NK-92 treated with Interleukin-12 subunit alpha and Interleukin-12 subunit beta, amount 100 ng/mL, for 24 hours (cell line): Measurements from ENCODE around the gene PHF19.

ENCODE experiments used
- DNase-seq: peaks from one replicate; lab custom pipeline; 2025; lab: John Stamatoyannopoulos, UW

PHF19 gene

DNA sequence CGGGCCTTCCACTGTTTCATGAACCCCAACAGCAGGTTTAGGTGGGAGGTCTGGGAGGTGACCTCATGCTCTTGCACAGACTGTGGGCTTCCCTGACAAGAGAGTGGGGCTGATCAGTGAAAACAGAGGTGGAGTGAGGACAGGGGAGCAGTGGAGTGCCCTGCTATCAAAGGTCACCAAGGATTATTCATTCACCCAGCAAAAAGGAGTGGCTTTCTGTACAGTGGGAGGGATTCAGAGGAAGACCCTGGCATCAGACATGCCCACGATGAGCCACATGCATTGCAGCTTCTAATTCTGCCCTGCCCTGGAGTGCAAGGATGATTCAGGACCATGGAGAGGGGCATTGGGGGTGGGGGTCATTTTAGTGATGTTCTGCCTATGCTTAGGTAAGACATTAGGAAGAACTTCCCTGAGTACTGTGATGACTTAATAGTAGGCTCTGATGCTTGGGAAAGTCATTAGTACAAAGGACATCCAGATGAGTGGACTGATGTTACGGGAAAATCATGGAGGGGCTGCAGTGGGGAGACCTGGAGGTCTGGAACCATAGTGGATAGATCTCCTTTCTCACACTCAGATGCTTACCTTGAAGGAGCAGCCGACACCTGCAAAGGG lies 36.8 kb upstream of the PHF19 start:
- no peak for DNase-seq

DNA sequence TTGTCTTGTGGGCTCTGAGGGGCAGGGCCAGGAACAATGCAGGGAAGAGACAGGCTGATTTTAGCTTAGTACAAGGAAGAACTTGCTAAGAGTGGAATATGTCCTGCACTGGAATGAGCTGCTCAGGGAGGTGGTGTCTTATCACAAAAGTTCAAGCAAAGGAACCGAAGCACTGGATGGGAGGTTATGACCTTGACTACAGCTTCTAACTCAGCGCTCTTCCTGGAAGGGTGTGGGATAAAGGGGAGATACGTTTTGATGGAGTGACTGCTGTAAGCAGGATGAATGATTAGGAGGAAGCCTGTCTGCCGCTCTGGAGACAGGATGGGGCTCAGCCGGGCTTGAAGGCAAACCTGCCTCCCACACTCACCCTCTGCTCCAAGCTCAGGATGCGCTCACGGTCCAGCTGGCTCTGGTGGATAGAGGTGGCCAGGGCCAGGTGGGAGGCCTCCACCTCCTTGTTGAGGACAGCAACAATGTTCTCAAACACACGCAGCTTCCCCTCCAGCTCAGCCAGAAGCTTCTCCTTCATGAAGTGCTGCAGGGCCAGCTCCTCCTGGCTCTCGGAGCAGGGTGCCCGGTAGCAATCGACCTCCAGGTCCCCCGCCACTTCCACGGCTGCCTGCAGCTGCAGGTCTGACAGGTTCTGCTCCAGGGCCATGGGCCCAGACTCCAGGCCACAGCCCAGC lies 36.1 kb upstream of the PHF19 start:
- DNase-seq: no peak

DNA sequence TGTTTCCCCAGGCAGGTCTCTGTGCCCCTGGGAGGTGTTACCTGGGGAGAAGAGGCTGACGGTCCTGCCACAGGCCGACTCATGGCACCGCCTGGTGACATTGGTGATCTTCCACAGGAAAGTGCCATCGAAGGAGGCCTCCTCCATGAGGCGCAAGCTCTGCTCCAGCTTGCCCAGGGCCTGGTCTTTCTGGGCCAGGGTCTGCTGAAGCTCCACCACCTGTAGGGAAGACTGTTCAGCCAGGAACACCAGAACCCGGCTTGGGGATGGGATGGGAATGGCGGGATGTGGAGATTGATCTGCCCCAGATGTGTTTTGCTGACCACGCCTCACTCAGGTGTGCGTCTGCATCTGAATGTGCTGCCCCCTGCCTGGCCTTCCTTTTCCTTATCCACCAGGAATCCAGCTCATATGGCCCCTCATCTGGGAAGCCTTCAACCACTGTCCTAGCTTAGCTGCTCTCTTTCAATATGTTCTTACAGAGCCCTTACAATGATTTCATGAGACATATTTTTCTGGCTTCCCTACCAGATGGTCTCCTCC lies 34.4 kb upstream of the PHF19 start:
- DNase-seq: no peak

DNA sequence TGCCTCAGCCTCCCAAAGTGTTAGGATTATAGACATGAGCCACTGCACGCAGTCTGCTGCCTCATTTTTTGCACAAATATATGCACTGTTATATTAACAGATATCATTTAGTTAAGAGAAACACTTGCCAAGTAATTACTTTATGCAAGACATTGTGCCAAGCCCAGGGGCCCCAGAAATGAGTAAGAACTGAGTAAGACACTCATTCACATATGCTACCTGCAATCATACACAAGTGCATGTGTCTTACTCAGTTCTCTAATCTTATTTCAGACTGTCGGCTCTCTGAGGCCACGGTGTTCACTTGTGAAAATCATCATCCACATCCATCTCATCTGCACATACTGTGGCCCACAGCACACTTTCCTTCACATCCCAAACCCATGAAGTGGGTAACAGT lies 33.7 kb upstream of the PHF19 start:
- DNase-seq: no peak

DNA sequence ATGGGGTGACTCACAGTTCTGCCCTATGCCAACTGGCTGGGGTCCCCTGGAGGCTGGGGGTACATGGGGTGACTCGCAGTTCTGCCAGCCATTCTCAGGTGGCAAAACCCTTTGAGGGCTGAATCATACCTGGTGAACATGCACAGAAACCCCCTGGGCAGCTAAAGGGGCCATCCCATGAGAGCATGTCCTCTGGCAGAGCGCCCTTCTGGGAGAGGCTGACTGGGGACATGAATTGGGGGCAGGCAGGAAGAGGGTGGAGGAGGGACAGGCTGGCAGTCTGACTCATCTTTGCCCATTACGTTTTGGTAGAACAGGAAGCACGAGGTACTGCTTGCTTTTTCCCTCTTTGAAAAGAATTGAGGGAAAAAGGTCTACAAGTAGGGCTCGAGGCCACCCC lies 32.9 kb upstream of the PHF19 start:
- no peak for DNase-seq

DNA sequence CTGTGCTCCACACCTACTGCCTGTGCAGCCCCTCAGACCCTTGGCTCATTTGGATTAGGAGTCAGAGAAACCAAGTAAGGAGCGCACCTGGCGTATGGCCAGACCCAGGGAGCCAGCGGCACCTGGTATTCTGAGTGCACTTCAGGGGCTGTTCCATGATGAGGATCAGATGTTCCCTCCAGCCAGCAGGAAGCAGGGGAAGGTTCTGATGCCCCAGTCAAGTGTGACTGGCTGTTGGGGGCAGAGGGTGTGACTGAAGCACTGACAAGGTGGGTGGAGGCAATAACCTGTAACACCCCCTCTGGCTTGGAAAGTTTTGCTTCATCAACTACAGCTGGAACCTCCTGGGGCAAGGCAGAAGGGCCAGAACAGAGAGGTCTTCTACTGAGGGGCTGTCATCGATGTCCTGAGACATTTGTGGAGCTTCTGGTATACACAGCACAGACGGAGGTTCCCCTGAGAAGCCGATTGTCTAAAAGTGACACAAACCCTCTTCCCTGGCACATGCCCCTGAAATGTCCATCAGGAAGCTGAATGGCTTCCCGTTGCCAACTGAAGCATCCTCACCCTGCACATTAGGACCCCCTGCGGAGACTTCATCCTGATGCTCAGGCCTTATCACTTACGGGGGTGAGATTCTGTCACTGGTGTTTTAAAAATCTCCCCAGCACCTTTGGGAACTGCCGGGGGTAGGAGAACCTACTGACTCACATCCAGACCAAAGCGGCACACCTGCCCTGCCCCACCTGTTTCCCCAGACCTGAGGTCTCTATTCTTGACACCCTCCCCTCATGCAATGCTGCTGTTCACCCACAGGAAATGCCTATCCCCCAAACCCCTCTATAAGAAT lies 28.6 kb upstream of the PHF19 start:
- DNase-seq: no peak

DNA sequence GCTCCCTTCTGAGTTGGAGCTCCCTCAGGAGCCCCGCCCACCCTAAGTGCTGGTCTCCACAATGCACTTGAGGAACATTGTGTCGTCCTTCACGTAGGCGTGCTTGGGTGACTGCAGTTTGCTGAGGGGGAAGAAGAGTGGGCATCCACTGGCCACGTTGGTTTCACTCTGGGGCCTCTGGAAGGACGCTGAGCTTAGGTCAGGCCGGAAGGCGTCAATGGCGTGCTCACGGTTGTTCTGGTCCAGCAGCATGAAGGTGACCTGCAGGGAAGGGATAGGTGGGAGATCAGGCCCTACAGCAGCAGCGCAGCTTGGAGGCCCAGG lies 28.0 kb upstream of the PHF19 start:
- no peak for DNase-seq

DNA sequence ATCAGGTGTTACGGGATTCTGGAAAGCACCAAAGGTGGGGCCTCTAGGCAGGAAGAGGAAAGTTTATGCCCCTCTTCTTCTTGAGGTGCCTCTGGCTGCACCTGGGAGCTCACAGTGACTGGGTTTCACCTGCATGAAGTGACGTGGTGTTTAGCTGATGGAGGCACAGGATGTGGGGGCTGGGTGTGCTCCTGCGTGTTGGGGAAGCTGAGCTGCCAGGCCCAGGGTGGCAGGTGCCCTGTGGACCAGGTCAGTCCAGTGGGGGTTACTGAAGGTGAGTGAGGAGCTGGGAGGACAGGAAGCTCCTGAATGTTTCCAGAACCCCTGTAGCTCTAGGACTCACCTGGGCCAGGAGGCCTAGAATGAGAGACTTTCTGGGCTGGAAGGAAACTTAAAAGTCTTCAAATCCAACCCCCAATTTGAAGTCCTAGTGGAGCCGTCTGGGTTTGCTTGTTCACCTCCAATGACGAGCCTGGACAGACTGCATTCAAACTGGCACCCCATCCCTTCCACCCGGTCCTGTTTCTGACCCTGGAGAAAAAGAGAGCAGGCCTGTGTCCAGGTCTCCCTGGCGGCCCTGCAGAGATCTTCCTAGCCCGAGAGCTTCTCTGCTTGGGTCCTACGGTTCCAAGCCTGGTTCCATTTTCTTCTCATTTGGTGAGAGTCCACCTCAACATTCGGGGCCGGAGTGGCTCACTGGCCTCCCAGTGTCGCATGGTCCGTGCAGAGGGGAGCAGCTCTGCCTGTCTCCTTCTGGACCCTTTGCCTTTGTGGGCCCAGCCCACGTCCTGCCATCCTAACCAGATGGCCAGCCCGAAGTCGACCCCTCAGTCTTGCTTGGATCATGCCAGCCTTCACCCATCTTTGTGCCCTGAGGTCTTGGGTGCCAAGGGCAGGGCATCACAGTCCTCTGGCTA lies 27.3 kb upstream of the PHF19 start:
- DNase-seq: no peak

DNA sequence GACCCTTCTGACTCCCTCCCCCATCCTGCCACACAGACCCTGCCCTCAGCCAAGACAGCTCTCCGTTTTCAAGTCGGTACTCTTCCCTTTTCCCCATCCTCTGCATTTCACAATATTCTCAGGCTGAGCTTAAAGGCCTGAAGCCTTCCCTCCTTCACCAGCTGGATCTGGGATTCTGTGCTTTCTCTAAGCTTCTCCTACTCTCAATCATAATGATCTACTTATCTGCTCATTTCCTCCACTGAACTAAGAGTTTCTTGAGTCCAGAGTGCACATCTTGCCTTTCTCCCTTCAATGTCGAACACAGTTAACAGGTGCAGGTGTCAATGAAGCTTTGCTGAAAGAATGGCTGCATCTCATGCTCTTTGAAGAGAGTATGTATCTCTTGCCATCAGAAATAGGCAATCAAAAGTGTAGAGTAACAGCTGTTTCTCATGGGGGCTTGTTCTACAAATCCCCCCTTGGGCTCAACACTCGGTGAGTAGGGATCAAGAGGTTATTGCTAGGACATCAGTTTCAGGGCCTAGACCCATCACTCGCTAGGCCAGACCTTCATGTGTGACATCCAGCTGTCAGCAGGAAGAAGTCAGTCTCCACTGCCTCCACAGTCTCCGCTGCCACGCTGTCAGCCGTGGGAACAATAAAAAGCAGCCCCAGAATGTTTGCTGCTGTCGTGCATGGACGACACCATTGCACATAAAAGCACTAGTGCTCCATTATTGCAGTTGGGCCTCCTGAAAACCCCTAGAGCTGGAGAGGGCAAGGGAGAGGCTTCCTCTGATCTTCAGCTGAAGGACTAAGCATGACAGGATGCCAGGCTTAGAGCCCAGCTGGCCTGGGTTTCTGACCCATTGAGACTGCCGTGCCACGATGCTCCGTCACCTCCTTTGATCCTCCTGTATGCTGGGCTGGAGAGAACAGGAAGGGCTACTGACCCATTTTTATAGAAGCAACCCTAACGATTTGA lies 25.9 kb upstream of the PHF19 start:
- no peak for DNase-seq

DNA sequence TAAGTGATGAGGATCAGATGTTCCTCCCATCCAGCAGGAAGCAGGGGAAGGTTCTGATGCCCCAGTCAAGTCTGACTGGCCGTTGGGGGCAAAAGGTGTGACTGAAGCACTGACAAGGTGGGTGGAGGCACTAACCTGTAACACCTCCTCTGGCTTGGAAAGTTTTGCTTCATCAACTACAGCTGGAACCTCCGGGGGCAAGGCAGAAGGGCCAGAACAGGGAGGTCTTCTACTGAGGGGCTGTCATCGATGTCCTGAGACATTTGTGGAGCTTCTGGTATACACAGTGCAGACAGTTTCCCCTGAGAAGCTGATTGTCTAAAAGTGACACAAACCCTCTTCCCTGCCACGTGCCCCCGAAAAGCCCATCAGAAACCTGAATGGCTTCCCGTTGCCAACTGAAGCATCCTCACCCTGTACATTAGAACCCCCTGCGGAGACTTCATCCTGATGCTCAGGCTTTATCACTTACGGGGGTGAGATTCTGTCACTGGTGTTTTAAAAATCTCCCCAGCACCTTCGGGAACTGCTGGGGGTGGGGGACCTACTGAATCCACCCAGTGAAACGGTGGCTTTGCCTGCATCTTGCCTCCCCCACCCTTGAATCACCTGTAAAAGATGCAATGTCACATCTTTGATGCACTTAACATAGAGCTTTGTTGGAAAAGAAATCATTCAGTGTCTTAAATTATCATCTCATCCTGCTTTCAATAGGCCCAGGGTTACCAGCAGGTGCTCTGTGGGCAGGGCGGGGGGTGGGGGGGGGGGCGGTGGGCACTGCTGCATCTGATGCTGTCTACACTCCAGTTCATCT lies 25.0 kb upstream of the PHF19 start:
- DNase-seq: no peak

DNA sequence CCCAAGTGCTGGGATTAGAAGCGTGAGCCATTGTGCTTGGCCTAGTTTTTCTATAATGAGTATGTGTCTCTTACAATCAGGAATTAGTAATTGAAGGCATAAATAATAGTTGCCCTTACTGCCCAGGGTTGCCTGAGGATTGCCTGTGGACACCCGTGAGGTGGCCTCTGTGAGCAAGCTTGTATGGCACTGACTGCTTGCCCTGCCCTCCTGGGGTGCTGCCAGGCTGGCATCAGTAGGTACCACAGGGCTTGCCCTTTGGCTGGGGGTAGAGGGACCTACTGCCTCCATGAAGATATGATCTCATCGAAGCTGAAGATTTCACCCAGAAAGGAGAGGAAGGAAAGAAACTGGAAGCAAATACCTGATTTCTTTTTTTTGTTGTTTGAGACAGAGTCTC lies 23.8 kb upstream of the PHF19 start:
- DNase-seq: no peak

DNA sequence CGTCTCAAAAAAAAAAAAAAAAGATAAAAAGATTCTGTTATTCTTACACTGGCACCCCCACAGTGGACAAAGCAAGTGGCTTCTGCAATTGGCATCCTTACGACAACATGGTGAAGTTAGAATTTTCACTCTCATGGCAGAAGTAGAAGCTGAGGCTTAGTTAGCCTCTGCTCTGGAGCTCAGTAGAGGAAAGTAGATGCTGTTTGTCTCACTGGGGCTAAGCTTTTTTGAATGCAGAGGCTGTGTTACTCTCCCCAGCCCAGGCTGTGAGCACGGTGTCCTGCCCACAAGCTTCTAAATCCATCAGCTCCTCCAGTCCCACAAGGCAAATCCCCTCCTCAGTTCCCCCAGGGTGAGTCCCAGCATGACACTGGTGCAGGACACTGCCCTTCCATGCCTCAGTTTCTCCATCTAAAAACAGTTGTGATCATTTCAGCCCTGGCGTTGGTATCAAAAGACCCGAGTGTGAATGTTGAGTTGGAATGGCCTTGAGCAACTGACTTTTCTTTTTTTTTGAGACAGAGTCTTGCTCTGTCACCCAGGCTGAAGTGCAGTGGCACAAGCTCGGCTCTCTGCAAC lies 22.6 kb upstream of the PHF19 start:
- DNase-seq: no peak

DNA sequence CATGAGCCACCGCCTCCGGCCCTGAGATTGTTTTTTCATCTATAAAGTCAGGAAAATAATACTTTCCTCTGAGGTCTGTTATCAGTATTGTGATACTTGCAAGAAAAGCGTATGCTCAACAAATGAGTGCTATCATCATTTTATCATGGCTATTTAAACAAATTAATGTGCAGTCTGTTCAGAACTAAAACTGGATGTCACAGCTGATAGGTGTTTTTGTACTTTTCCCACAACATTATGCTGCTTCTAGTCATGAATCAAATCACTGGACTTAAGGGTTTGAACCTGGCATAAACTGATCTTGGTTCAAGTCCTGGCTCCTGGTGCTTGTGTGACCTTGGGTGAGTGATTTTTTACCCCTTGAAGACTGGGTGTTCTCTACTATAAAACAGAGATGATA lies 21.4 kb upstream of the PHF19 start:
- DNase-seq: no peak

DNA sequence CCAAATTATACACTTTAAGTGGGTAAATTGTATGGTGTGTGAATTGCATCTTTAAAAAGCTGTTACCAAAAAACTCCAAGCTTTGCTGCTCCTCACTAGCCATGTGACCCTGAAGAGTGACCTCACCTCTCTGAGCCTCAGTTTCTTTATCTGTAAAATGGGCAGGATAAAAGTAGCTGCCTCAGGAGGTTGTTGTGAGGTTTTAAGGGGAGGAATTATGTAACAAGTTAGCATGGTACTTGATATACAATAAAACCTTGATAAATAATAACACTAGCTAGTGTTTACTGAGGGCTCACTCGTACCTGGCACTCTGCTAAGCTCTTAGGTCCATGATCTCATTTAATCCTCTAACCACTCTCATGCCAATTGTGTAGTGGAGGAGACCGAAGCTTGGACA lies 19.0 kb upstream of the PHF19 start:
- no peak for DNase-seq

DNA sequence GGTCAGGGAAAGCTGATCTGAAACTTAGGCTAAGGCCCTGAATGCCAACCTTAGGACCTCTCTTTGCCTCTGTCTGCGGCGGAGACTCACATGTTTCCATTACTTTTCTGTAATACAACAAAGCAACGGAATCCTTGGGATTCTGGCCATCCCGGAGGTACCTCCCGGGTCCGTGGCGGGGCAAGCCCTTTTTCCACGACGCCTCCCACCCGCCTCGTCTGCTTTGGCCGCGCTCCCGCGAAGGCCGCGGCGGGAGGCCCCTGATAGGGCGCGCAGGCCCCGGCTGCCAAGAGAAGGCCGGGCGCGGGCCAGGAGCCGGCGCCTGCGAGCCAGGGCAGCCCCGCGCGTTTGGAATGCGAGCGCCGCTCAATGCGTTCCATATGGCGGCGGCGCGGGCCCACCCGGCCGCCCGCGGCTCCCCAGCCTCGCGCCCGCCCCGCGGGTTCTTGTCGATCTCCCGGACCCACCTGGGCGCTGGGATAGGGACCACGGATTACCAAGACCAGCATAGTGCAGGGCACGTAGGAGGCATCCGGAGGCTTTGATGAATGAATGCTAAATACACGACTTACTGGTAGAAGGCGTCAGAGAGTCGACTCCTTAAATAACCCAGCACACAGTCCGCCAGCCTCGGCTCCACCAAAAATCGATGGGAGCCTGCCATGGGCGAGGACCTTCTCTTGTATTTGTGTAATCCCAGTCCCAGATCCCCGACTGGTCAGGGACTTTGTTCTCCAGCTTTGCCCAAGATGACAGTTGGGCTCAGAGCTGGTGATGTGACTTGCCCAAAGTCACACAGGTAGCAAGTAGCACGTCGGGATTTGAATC lies 17.5 kb upstream of the PHF19 start:
- DNase-seq: no peak

DNA sequence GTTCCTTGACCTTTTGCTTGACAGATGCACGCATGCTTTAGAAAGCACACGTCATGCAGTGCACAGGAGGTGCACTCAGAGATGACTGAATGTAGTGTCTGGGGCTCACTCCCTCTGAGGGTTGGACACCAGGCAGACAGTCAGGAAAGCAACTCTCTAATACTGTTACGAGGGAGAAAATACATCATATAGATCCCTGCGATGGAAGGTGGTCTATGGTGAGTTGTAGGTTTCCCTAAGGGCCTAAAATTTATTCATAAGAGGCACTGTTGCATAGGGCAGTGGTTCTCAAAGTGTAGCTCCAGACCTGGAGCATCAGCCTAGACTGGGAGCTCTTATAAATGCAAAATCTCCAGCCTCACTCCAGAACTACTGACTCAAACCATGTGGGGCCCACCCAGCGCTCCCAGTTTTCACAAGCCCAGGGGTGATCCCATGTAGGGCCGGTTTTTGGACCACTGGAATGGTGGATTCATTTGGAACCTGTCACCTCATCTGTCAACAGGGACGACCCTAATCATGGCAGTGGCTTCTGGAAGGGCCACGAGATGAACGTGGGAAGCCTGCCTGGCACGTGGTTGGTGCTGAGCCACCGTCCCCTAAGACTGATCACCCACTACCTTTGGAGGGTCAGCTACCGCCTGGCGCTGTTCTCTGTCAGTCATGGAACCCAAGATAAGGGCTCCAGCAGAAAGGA lies 16.8 kb upstream of the PHF19 start:
- DNase-seq: no peak

DNA sequence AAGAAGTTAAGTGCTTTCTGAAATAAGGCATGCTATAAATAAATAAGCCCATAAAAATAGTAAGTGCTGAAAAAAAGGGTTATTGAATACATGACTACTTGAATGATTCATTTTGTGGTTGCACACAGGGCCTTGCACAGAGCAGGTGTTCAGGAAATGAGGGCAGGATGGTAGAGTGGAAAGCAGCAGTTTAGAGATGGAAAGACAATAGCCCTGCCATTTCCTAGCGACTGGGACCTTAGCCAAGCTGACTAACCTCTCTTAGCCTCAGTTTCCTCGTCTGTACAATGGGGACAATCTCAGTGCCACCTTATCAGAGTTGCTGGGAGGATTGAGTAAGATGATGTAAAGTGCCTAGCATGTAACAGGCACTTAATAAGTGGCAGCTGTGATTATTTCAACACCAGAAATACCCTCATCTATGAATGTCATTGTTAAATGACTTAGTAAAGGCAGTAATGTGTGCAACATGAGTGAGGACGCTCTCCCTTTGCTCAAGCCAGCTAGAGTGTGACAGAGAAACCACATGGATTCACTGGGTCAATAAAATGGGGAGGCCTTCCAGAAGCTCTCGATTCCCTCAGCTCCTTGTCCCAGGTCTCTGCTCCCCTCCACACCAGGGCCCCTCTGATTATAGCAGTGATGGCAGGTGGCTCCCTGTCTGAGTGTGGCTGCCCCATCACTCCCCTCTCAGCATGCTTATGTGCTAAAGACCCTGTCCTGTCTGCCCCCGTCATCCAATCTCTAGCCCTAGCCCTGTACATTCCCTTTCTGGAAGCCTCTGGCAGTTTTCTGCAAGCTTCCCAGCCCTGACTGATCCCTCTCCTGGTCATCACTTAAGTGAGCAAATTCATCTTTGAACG lies 16.0 kb upstream of the PHF19 start:
- peak; percentile 51 for DNase-seq
